Astrocyte (in vitro differentiated cells and primary cell): ENCODE results near the gene NPAS3. TPM values are rescaled to one million over a fixed set of nuclear protein-coding genes. Genes with fewer than 3 reads are reported as not detected.

Experiments used
- DNase-seq: peaks from one replicate; pipeline ENCODE4 v3.0.0-alpha.2; 2010; ENCODE audit warnings: low read depth
- FAIRE-seq: peaks from 2 replicates; lab custom pipeline; 2011; peaks lifted over from hg19 to GRCh38; lab: Jason Lieb, UNC
- H2AFZ ChIP-seq: 2 replicates; pipeline ENCODE4 v1.6.0; 2012; ENCODE audit warnings: low read depth, low read length, inconsistent platforms
- H3K27ac ChIP-seq: 2 replicates; pipeline ENCODE4 v1.5.1; 2011; ENCODE audit warnings: low read depth, low read length, inconsistent platforms
- H3K27me3 ChIP-seq: 2 replicates; pipeline ENCODE4 v1.6.0; 2011; ENCODE audit warnings: low read length, inconsistent platforms; ENCODE audit not compliant: insufficient read depth
- H3K36me3 ChIP-seq: 2 replicates; pipeline ENCODE4 v1.5.1; 2011; ENCODE audit warnings: low read length, inconsistent platforms; ENCODE audit not compliant: insufficient read depth
- H3K4me1 ChIP-seq: 2 replicates; pipeline ENCODE4 v1.5.1; 2011; ENCODE audit warnings: low read length, inconsistent platforms; ENCODE audit not compliant: insufficient read depth
- H3K4me2 ChIP-seq: 2 replicates; pipeline ENCODE4 v1.6.0; 2012; ENCODE audit warnings: low read length, inconsistent platforms
- H3K4me3 ChIP-seq: 2 replicates; pipeline ENCODE4 v1.5.1; 2011; ENCODE audit warnings: low read depth, mild to moderate bottlenecking, low read length, inconsistent platforms; ENCODE audit not compliant: insufficient read depth
- H3K79me2 ChIP-seq: 2 replicates; pipeline ENCODE4 v1.6.0; 2012; ENCODE audit warnings: mild to moderate bottlenecking, low read length, inconsistent platforms; ENCODE audit not compliant: insufficient read depth
- H3K9ac ChIP-seq: 2 replicates; pipeline ENCODE4 v1.6.0; 2012; ENCODE audit warnings: mild to moderate bottlenecking, low read length, inconsistent platforms
- H3K9me3 ChIP-seq: 2 replicates; pipeline ENCODE4 v1.5.1; 2012; ENCODE audit warnings: low read depth, mild to moderate bottlenecking, low read length, inconsistent platforms; ENCODE audit not compliant: insufficient read depth
- H4K20me1 ChIP-seq: 2 replicates; pipeline ENCODE4 v1.6.0; 2012; ENCODE audit warnings: low read length, inconsistent platforms; ENCODE audit not compliant: insufficient read depth
- H3K27ac Mint-ChIP-seq: one replicate; pipeline ENCODE4 v1.8.0; 2021; ENCODE audit warnings: mild to moderate bottlenecking, mixed read lengths; ENCODE audit not compliant: unreplicated experiment
- H3K27me3 Mint-ChIP-seq: one replicate; pipeline ENCODE4 v1.8.0; 2021; ENCODE audit warnings: low read depth, mixed read lengths; ENCODE audit not compliant: unreplicated experiment
- H3K36me3 Mint-ChIP-seq: one replicate; pipeline ENCODE4 v1.8.0; 2021; ENCODE audit warnings: low read depth, mixed read lengths; ENCODE audit not compliant: unreplicated experiment
- H3K4me1 Mint-ChIP-seq: one replicate; pipeline ENCODE4 v1.8.0; 2021; ENCODE audit warnings: low read depth, mixed read lengths; ENCODE audit not compliant: unreplicated experiment
- H3K4me3 Mint-ChIP-seq: one replicate; pipeline ENCODE4 v1.8.0; 2021; ENCODE audit warnings: mild to moderate bottlenecking, moderate library complexity, mixed read lengths; ENCODE audit not compliant: unreplicated experiment
- H3K9me3 Mint-ChIP-seq: one replicate; pipeline ENCODE4 v1.8.0; 2021; ENCODE audit warnings: mild to moderate bottlenecking, mixed read lengths; ENCODE audit not compliant: unreplicated experiment
- CTCF ChIP-seq: IDR thresholded peaks from 2 replicates; pipeline ENCODE4 v1.5.1; 2011; ENCODE audit warnings: low read depth, mild to moderate bottlenecking, inconsistent platforms, low read length, moderate library complexity; ENCODE audit not compliant: insufficient read depth
- EZH2 ChIP-seq: IDR thresholded peaks from 2 replicates; pipeline ENCODE4 v1.6.1; 2012; ENCODE audit warnings: mild to moderate bottlenecking, low read length, inconsistent platforms; ENCODE audit not compliant: insufficient read depth
- total RNA-seq: library from RNA; stranded (reverse); gene quantifications from 2 replicates; pipeline ENCODE4 v1.2.1, GENCODE V29; 2021

The NPAS3 gene
- total RNA-seq, 1 donor from 2014 or later, result 2.6 TPM

GRCh38 chr14:33851931-33852330 is 913.3 kb downstream of the NPAS3 start:
- Histone ChIP-seq H3K36me3 (no peaks in the 10 kb centered on the region), H3K4me1 (no peaks in the 10 kb centered on the region), H3K4me3 (no peak overlapping the region), H3K79me2 (no peaks in the 10 kb centered on the region), H2AFZ (no peak overlapping the region), H3K9ac (no peak overlapping the region), H4K20me1 (no peaks in the 10 kb centered on the region), H3K27ac (no peak overlapping the region), H3K4me2 (no peak overlapping the region), H3K27me3 (no peaks in the 10 kb centered on the region), H3K9me3 (no peaks in the 10 kb centered on the region)
- peaks cover 6% of the 10 kb centered on the region for H3K9me3 Mint-ChIP-seq
- H3K4me1 Mint-ChIP-seq, result peaks cover 11% of the 10 kb centered on the region
- TF ChIP-seq EZH2 (no peak), CTCF (no peak)
- H3K27ac Mint-ChIP-seq, result no peak overlapping the region
- DNase-seq, result no peak
- H3K36me3 Mint-ChIP-seq, result no peaks in the 10 kb centered on the region
- H3K4me3 Mint-ChIP-seq, result no peak overlapping the region
- no peak for FAIRE-seq
- peaks cover 4% of the 10 kb centered on the region for H3K27me3 Mint-ChIP-seq
